ENCODE measurements around the gene OR2J2. TPM values are rescaled to one million over a fixed set of nuclear protein-coding genes. Genes with fewer than 3 reads are reported as not detected.

OR2J2 gene
- total and polyA plus RNA-seq, 2 of the 13 experiments (the other 11 are each of a cell fraction or from before 2014, with no cell fraction given): 0.36 TPM; not detected in 1

DNA sequence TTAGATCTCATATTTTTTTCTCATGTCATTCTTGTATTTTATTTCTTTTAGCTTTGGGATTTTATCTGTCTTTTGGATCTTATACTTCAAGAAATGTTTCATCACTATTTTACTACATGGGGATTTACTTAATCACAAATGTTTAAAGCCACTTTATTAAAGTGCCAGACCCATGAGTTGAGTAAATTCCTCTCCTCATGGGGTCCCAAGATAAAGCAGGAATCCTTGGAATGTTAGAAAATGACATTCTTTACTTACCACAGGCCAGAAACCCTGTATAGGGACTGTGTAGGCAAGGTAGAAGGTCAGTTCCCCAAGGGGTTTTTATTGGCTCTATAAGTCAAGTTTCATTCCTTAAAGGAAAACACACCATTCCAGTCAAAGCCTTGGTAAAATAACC is 28.4 kb upstream of the OR2J2 start:
- Histone ChIP-seq H3K4me3 (replicated peaks in 1 of 3; ENCODE audit: insufficient read depth in 1 of 3, low read depth in 2 of 3, low read length in 3 of 3) (no peak overlapping the region), H3K27me3 (ENCODE audit: control insufficient read depth in 1 of 2, insufficient read depth in 2 of 2, low read length in 2 of 2) (no peaks in the 10 kb centered on the region), H3K27ac (ENCODE audit: extremely low read length, insufficient read depth, low read length) (no peak overlapping the region), H2AFZ (ENCODE audit: low read length) (no peak overlapping the region), H3K4me2 (ENCODE audit: low read depth, low read length) (no peak overlapping the region), H3K9me3 (ENCODE audit: low read length) (peaks cover 17% of the 10 kb centered on the region), H3K9ac (ENCODE audit: insufficient read depth, low read depth, low read length) (no peak overlapping the region), H3K79me2 (ENCODE audit: insufficient read depth, low read length) (no peaks in the 10 kb centered on the region), H3K4me1 (ENCODE audit: insufficient read depth, low read length) (no peaks in the 10 kb centered on the region), H4K20me1 (ENCODE audit: insufficient read depth, low read length) (no peaks in the 10 kb centered on the region), H3K36me3 (replicated peaks in 1 of 2; ENCODE audit: control insufficient read depth in 1 of 2, insufficient read depth in 2 of 2, low read length in 2 of 2) (no peaks in the 10 kb centered on the region)
- intact Hi-C loops (cut with micrococcal nuclease; ENCODE audit: unreplicated experiment): no loop called here
- in situ Hi-C loops (cut with HindIII; ENCODE audit: extremely low pct_ligation_motif_present, low pct_unique_long_range_greater_than_20kb): no loop called here
- ChIA-PET POLR2A (no interaction called here), CTCF (ENCODE audit: low intra/inter-chr PET ratio, low total read pairs) (no interaction called here)
- ATAC-seq (no peak), DNase-seq (ENCODE audit: low spot score) (no peak), FAIRE-seq (no peak)
- BruUV-seq (replicated peaks): no TSS peak
- TF ChIP-seq SP140L (CRISPR knock-in tag; IDR thresholded peaks at IDR 0.05; ENCODE audit: borderline replicate concordance) (no peak), MIXL1 (CRISPR knock-in tag; IDR thresholded peaks at IDR 0.05) (no peak), ZZZ3 (CRISPR knock-in tag; IDR thresholded peaks at IDR 0.05; ENCODE audit: borderline replicate concordance) (no peak)

- FAIRE-seq (no peak), DNase-seq (ENCODE audit: low spot score) (peak; percentile 7), ATAC-seq (peak; percentile 36; the same call in 1 of the 3 replicates)
- Histone ChIP-seq H3K4me1 (ENCODE audit: insufficient read depth, low read length) (no peaks in the 10 kb centered on the region), H3K27me3 (ENCODE audit: control insufficient read depth in 1 of 2, insufficient read depth in 2 of 2, low read length in 2 of 2) (no peaks in the 10 kb centered on the region), H3K79me2 (ENCODE audit: insufficient read depth, low read length) (no peaks in the 10 kb centered on the region), H3K4me2 (ENCODE audit: low read depth, low read length) (no peak overlapping the region), H2AFZ (ENCODE audit: low read length) (no peak overlapping the region), H4K20me1 (ENCODE audit: insufficient read depth, low read length) (no peaks in the 10 kb centered on the region), H3K36me3 (replicated peaks in 1 of 2; ENCODE audit: control insufficient read depth in 1 of 2, insufficient read depth in 2 of 2, low read length in 2 of 2) (no peaks in the 10 kb centered on the region), H3K9me3 (ENCODE audit: low read length) (peaks cover 17% of the 10 kb centered on the region), H3K9ac (ENCODE audit: insufficient read depth, low read depth, low read length) (no peak overlapping the region), H3K4me3 (replicated peaks in 1 of 3; ENCODE audit: insufficient read depth in 1 of 3, low read depth in 2 of 3, low read length in 3 of 3) (no peak overlapping the region), H3K27ac (ENCODE audit: extremely low read length, insufficient read depth, low read length) (no peak overlapping the region)
- ChIA-PET POLR2A (no interaction called here), CTCF (ENCODE audit: low intra/inter-chr PET ratio, low total read pairs) (no interaction called here)
- TF ChIP-seq ZNF572 (CRISPR knock-in tag; IDR thresholded peaks at IDR 0.05) (no peak), ZBTB7A (CRISPR knock-in tag; IDR thresholded peaks at IDR 0.05) (no peak), KLF13 (CRISPR knock-in tag; IDR thresholded peaks at IDR 0.05) (no peak), BRCA1 (CRISPR knock-in tag; IDR thresholded peaks at IDR 0.05) (no peak), CEBPB (IDR thresholded peaks at IDR 0.05; ENCODE audit: borderline replicate concordance, low read depth, low read length) (peak; percentile 14; the same call in 1 of the 2 replicates)
- TF ChIP-seq, protein P1, sequence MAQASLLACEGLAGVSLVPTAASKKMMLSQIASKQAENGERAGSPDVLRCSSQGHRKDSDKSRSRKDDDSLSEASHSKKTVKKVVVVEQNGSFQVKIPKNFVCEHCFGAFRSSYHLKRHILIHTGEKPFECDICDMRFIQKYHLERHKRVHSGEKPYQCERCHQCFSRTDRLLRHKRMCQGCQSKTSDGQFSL (CRISPR knock-in tag; IDR thresholded peaks at IDR 0.05): no peak
- in situ Hi-C loops (cut with HindIII; ENCODE audit: extremely low pct_ligation_motif_present, low pct_unique_long_range_greater_than_20kb): no loop called here
- intact Hi-C loops (cut with micrococcal nuclease; ENCODE audit: unreplicated experiment): no loop called here
- no TSS peak for BruUV-seq (replicated peaks)
- 1% methylated on average over 2 of the region's 2 CpGs for WGBS (ENCODE audit: low lambda C conversion rate)
These were observed 24.5 kb upstream of the OR2J2 start for GRCh38 chr6:29146179-29146578.
